GM20000 (cell line): Measurements from ENCODE around the gene RSPH1.
"Not testable (repeated sequence)": the region's sequence is repeated elsewhere in the genome, so short reads cannot be mapped to it uniquely, and the experiment has no call there.

Experiments used
- DNase-seq: peaks from one replicate; pipeline ENCODE4 v3.0.0; 2012; ENCODE audit warnings: low spot score
- TF ChIP-seq, protein P1 (sequence below): IDR thresholded peaks from 2 replicates; pipeline ENCODE4 v1.5.1; 2012; ENCODE audit warnings: mild to moderate bottlenecking, control low read depth; ENCODE audit errors: extremely low read depth, missing control alignments

RSPH1 gene

DNA sequence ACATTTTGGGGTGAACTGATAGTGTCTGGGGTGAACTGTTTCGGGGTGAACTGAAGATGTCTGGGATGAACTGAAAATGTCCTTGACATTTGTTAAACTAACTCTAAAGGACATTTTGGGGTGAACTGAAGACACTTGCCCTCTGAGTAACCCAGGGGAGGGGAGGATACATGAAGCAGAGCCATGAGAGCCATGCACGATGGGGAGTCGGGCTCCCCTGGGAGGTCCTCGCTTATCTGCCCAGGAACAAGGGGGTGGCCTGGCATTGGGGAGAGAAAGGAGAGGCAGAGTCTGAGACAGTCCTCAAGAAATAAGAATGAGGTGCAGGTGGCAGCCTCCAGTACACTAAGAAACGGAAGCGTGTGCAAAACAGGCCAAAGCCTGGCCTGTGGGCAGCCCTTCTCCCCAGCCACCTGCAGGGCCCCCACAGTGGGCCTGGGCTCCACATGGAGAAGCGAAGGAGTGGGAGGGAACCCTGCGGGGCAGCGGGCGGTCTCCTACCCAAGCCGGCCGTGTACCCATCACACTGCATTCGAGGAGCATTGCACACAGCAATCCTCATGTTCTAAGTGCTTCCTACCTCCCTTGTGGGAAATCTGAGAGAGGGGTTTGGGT, 24.2 kb downstream of the RSPH1 start:
- DNase-seq = no peak
- TF ChIP-seq, protein P1, sequence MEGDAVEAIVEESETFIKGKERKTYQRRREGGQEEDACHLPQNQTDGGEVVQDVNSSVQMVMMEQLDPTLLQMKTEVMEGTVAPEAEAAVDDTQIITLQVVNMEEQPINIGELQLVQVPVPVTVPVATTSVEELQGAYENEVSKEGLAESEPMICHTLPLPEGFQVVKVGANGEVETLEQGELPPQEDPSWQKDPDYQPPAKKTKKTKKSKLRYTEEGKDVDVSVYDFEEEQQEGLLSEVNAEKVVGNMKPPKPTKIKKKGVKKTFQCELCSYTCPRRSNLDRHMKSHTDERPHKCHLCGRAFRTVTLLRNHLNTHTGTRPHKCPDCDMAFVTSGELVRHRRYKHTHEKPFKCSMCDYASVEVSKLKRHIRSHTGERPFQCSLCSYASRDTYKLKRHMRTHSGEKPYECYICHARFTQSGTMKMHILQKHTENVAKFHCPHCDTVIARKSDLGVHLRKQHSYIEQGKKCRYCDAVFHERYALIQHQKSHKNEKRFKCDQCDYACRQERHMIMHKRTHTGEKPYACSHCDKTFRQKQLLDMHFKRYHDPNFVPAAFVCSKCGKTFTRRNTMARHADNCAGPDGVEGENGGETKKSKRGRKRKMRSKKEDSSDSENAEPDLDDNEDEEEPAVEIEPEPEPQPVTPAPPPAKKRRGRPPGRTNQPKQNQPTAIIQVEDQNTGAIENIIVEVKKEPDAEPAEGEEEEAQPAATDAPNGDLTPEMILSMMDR = no peak

DNA sequence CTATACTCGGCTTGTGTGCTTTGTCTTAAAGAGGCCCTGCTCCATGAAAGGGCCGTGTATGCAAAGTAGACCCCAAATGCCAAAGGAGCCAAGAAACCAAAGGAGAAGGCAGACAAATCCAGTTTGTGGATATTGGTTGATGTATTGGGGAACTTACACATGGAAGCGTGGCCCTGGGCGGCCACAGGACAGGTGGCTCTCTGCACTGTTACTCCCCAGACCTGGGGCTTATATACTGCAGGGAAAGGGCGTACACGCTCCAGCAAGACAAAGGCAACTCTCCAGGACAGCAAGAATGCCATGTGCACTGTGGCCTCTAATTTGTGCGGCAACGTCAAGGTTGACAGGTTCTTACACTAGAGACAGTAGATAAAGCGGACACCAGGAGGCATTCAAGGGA, 24.8 kb downstream of the RSPH1 start:
- TF ChIP-seq, protein P1 = no peak

DNA sequence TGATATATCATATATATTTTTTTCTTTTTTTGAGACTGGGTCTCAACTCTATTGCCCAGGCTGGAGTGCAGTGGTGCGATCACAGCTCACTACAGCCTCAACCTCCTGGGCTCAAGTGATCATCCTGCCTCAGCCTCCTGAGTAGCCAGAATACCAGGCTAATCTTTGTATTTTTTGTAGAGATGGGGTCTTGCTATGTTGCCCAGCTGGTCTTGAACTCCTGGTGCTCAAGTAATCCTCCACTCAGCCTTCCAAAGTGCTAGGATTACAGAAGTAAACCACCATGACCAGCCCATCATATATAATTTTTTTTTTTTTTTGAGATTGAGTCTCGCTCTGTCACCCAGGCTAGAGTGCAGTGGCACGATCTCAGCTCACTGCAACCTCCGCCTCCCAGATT, 26.3 kb downstream of the RSPH1 start:
- not testable (repeated sequence) for DNase-seq

More for the DNA sequence above, 24.8 kb downstream of the RSPH1 start:
- no peak for DNase-seq

DNA sequence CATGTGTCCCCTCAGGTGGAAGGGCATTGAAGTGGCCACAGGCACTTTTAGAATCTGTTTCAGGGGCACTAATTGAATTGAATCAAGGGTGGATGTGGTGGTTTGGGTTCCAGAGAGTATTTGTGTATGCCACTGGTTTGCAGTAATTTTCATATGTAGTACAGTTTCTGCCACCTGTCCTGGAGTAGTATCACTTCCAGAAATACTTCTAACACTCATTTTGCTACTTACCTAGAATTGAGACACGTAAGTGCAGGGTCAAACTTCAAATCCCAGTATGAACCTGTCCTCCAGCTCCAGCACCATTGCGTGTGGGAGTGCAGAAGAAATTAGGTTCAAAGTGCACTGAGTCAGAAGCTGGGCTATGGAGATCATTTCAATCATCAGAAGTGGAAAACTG, 26.8 kb downstream of the RSPH1 start:
- TF ChIP-seq, protein P1 = no peak
- DNase-seq = no peak

DNA sequence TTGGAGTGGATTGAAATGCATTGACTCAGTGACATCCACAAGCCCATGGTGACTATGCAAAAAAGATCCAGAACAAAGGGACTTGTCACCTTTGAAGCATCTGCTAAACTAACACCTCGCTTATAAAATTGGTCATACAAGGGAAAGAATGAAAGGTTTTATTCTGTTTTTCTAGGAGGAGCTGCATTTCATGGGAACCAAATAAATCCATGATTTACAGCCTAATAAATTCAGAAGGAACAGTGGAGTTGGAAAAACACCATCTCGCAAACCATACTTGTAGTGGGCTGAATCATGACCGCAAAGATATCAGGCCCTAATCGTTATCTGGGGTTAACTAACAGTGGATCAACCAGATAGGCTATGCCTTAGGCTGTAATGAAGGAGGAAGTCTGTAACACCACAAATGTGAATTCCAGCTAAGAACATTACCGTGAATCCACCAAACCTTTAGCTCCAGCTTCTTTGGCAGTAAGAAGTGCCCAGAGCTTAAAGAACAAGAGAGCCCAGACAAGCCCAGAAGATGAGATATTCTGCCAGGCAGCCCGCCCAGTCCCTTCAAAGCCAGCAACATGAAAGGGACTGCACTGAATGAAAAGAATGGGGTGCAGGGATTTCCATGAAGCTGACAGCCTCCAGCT, 27.4 kb downstream of the RSPH1 start:
- DNase-seq = no peak
- TF ChIP-seq, protein P1 = no peak

DNA sequence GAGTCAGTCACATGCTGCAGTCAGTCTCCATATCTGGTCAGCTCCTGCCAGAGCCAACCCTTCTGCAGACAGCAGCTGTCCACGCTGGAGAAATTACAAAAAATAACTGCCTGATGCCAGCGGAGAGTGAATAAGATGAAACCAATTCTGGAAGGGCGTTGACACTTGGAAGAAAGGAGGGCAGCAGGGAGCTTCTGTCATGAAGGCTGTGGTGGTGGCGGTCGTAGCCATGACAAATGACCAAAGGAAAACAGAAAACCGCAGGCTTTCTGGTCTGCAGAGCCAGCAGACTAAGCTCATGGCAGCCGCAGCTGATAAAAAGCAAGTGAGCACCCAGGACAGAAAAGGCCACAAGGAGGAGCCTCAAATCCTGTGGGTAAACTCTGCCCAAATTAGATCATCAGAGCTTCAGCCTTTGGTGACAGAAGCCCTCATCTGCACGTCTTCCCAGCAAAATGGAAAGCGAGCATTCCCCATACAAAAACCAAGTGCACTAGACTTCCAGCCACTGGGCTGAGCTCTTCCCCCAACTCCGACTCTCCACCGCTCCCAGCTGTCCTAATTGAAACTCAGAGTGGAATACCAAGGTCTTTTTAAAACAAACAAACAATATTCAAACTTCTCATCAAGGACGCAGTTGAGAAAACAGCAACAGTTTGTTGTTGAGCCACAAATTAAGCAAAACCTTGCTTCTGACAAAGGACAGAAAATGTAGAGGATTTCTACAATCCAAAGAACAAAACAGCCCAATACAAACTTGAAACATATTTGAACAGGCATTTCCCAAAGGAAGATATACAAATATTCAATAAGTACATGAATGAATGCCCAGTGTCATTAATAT, 28.7 kb downstream of the RSPH1 start:
- TF ChIP-seq, protein P1 = peak; percentile 30
- DNase-seq = peak; percentile 53

DNA sequence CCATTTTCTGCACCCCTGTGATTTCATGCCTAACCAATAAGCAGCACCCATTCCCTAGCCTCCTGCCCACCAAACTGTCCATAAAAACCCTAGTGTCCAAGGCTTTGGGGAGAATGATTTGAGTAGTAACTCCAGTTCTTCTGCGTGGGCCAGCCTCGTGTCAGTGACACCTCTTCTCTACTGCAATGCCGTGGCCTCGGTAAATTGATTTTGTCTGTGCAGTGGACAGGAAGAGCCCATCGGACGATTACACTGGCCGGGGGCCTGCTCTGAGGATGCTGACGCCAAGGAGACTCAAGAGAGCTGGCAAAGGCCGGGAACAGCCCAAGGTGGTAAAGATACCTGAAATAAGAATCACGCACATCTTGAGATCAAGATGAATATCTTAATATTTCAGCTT, 29.3 kb downstream of the RSPH1 start:
- TF ChIP-seq, protein P1 = no peak
- DNase-seq = no peak
